Measurements from ENCODE around the gene CHKB. TPM values are rescaled to one million over a fixed set of nuclear protein-coding genes. Genes with fewer than 3 reads are reported as not detected.

Gene CHKB
- total RNA-seq, 1 donor from 2014 or later, result 36.1 TPM

GRCh38 chr22:50613291-50613981, 30.8 kb upstream of the CHKB start:
- H3K27me3 ChIP-seq (ENCODE audit: insufficient read depth, low read length), result peaks cover 6% of the 10 kb centered on the region
- no peak overlapping the region for H2AFZ ChIP-seq (ENCODE audit: low read depth, low read length)
- no peaks in the 10 kb centered on the region for H3K79me2 ChIP-seq (ENCODE audit: insufficient read depth, low read length)
- FAIRE-seq (no peak), DNase-seq (ENCODE audit: low read depth) (no peak)
- no peaks in the 10 kb centered on the region for H3K9me3 ChIP-seq (ENCODE audit: insufficient read depth, low read depth, low read length)
- no peaks in the 10 kb centered on the region for H4K20me1 ChIP-seq (ENCODE audit: insufficient read depth, low read length)
- no peak overlapping the region for H3K4me2 ChIP-seq (ENCODE audit: low read length)
- H3K27ac ChIP-seq (ENCODE audit: low read depth, low read length), result no peak overlapping the region
- Mint-ChIP-seq H3K36me3 (ENCODE audit: low read depth, unreplicated experiment) (no peaks in the 10 kb centered on the region), H3K27ac (ENCODE audit: unreplicated experiment) (peak overlapping the region; percentile 58), H3K9me3 (ENCODE audit: unreplicated experiment) (no peaks in the 10 kb centered on the region), H3K4me3 (ENCODE audit: unreplicated experiment) (no peak overlapping the region), H3K27me3 (ENCODE audit: low read depth, unreplicated experiment) (peaks cover 50% of the 10 kb centered on the region), H3K4me1 (ENCODE audit: low read depth, unreplicated experiment) (no peaks in the 10 kb centered on the region)
- H3K9ac ChIP-seq (ENCODE audit: low read length), result no peak overlapping the region
- H3K4me1 ChIP-seq (ENCODE audit: insufficient read depth, low read length), result no peaks in the 10 kb centered on the region
- TF ChIP-seq EZH2 (IDR thresholded peaks at IDR 0.05; ENCODE audit: insufficient read depth, low read length), result no peak
- H3K36me3 ChIP-seq (ENCODE audit: insufficient read depth, low read length), result no peaks in the 10 kb centered on the region
- no peak overlapping the region for H3K4me3 ChIP-seq (ENCODE audit: insufficient read depth, low read depth, low read length)

- Mint-ChIP-seq H3K9me3 (ENCODE audit: unreplicated experiment) (no peaks in the 10 kb centered on the region), H3K27me3 (ENCODE audit: low read depth, unreplicated experiment) (peaks cover 55% of the 10 kb centered on the region)
- no peak for DNase-seq (ENCODE audit: low read depth)
These were observed 30.0 kb upstream of the CHKB start for GRCh38 chr22:50612528-50613221.

GRCh38 chr22:50612168-50612527, 29.5 kb upstream of the CHKB start:
- Mint-ChIP-seq H3K4me1 (ENCODE audit: low read depth, unreplicated experiment) (no peaks in the 10 kb centered on the region), H3K4me3 (ENCODE audit: unreplicated experiment) (no peak overlapping the region), H3K36me3 (ENCODE audit: low read depth, unreplicated experiment) (no peaks in the 10 kb centered on the region), H3K27me3 (ENCODE audit: low read depth, unreplicated experiment) (peaks cover 60% of the 10 kb centered on the region), H3K27ac (ENCODE audit: unreplicated experiment) (no peak overlapping the region), H3K9me3 (ENCODE audit: unreplicated experiment) (peaks cover 2% of the 10 kb centered on the region)
- no peaks in the 10 kb centered on the region for H3K4me1 ChIP-seq (ENCODE audit: insufficient read depth, low read length)
- no peak for FAIRE-seq
- peaks cover 11% of the 10 kb centered on the region for H3K27me3 ChIP-seq (ENCODE audit: insufficient read depth, low read length)
- H3K9ac ChIP-seq (ENCODE audit: low read length), result no peak overlapping the region
- TF ChIP-seq CTCF (IDR thresholded peaks at IDR 0.05; ENCODE audit: insufficient read depth, low read depth, low read length) (no peak), EZH2 (IDR thresholded peaks at IDR 0.05; ENCODE audit: insufficient read depth, low read length) (no peak)
- no peak overlapping the region for H2AFZ ChIP-seq (ENCODE audit: low read depth, low read length)
- H3K36me3 ChIP-seq (ENCODE audit: insufficient read depth, low read length), result no peaks in the 10 kb centered on the region
- H3K4me2 ChIP-seq (ENCODE audit: low read length), result no peak overlapping the region
- H4K20me1 ChIP-seq (ENCODE audit: insufficient read depth, low read length), result no peaks in the 10 kb centered on the region
- H3K79me2 ChIP-seq (ENCODE audit: insufficient read depth, low read length), result no peaks in the 10 kb centered on the region
- no peak overlapping the region for H3K4me3 ChIP-seq (ENCODE audit: insufficient read depth, low read depth, low read length)
- no peak overlapping the region for H3K27ac ChIP-seq (ENCODE audit: low read depth, low read length)
- DNase-seq (ENCODE audit: low read depth), result no peak
- no peaks in the 10 kb centered on the region for H3K9me3 ChIP-seq (ENCODE audit: insufficient read depth, low read depth, low read length)

More at GRCh38 chr22:50612528-50613221, 30.0 kb upstream of the CHKB start:
- no peaks in the 10 kb centered on the region for H3K9me3 ChIP-seq (ENCODE audit: insufficient read depth, low read depth, low read length)
- no peak overlapping the region for H3K4me3 Mint-ChIP-seq (ENCODE audit: unreplicated experiment)
- no peak overlapping the region for H2AFZ ChIP-seq (ENCODE audit: low read depth, low read length)
- no peak overlapping the region for H3K9ac ChIP-seq (ENCODE audit: low read length)
- TF ChIP-seq CTCF (IDR thresholded peaks at IDR 0.05; ENCODE audit: insufficient read depth, low read depth, low read length) (no peak), EZH2 (IDR thresholded peaks at IDR 0.05; ENCODE audit: insufficient read depth, low read length) (no peak)
- no peaks in the 10 kb centered on the region for H4K20me1 ChIP-seq (ENCODE audit: insufficient read depth, low read length)
- H3K4me1 ChIP-seq (ENCODE audit: insufficient read depth, low read length), result no peaks in the 10 kb centered on the region
- no peak for FAIRE-seq
- no peaks in the 10 kb centered on the region for H3K36me3 ChIP-seq (ENCODE audit: insufficient read depth, low read length)
- H3K4me1 Mint-ChIP-seq (ENCODE audit: low read depth, unreplicated experiment), result no peaks in the 10 kb centered on the region
- H3K27ac Mint-ChIP-seq (ENCODE audit: unreplicated experiment), result no peak overlapping the region
- H3K27me3 ChIP-seq (ENCODE audit: insufficient read depth, low read length), result peaks cover 7% of the 10 kb centered on the region
- no peaks in the 10 kb centered on the region for H3K79me2 ChIP-seq (ENCODE audit: insufficient read depth, low read length)
- no peak overlapping the region for H3K27ac ChIP-seq (ENCODE audit: low read depth, low read length)
- H3K4me2 ChIP-seq (ENCODE audit: low read length), result no peak overlapping the region
- H3K4me3 ChIP-seq (ENCODE audit: insufficient read depth, low read depth, low read length), result no peak overlapping the region
- no peaks in the 10 kb centered on the region for H3K36me3 Mint-ChIP-seq (ENCODE audit: low read depth, unreplicated experiment)
